GM19099 (cell line): ENCODE data around the gene ACOT4.

ENCODE experiments used
- POLR2A ChIP-seq: IDR thresholded peaks from 3 replicates; pipeline ENCODE4 v1.6.1; 2011; ENCODE audit warnings: low read depth; ENCODE audit not compliant: insufficient read length; ENCODE audit errors: extremely low read depth

Gene ACOT4

DNA sequence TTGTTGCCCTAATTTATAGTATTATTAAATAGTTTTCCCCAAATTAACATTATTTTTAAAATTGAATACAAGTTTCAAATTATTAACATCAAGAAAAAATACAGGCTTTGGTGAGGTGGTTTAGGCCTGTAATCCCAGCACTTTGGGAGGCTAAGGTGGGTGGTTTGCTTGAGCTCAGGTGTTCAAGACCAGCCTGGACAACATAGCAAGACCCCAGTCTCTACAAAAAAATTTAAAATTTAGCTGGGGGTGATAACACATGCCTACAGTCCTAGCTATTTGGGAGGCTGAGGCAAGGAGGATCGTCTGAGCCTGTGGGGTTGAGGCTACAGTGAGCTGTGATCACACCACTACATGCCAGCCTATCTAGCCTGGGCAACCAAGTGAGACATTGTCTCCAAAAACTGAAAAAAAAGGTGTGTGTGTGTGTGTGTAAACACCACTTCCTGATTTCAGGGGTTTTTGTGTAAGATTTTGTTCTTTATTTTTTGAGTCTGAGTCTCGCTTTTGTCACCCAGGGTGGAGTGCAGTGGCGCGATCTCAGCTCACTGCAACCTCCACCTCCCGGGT, 49.2 kb downstream of the ACOT4 start:
- no peak for TF ChIP-seq POLR2A

DNA sequence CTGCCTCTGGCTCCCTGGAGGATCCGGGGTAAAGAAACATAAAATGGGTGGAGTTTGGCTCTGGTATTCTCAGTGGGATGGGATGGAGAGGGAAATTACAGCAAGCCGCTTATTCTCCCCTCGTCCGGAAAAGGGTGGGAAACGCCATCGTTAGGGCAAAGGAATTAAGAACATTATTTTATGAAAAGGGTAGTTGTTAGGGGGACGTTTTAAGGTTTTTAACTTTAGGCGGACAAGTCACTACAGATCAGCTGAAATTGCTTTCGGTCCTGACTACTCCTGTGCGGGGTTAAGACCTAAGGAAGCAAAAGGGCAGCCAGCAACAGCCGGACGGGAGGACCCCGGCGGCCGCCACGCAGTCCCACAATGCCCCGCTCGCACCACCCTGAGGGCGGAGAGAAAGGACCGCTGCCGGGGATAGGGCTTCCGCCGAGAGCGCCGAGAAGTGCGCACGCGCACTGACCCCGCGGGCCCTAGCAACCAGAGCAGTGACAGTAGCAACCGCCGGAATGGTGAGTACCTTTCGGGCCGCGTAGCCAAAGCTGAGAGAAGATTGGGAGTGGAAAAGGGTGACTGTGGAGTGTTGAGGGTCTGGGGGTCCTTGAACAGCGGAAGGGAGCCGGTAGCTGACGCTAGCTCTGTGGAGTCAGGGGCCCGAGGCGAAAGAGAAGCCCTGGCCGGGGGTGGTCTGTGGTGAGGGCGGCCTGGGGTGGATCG, 53.0 kb downstream of the ACOT4 start, which contains the start of gene DNAL1:
TSS of gene DNAL1 (plus strand) at position 456 of the 717 bp plus-strand sequence. CDS start at position 510, 54 bp downstream.
- peak; percentile 92 for TF ChIP-seq POLR2A

- no peak for TF ChIP-seq POLR2A
Measured at GRCh38 chr14:73645248-73645610, 53.6 kb downstream of the ACOT4 start.
